ENCODE measurements around the gene FBXL2.
A peak's percentile ranks its signal among the peaks of the same experiment; 100 is the strongest.

Gene FBXL2

DNA sequence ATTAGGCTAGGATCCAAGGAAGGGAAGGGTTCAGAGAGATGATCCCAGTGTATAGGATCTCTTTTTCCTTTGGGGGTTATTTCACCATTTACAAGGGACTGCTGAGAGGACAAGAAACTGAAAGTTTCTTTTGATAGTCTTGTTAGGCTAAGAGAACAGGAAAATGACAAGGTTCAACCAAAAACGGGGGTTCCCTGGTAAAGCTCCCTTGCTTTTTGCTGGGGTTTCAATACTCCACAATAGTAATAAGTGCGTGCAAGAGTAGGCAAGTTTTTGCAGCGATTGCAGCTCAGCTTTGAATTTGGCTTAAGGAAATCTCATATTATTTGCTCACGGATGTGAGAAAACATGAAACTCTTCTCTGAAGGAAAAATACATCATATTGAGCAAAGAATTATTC is 39.8 kb upstream of the FBXL2 start:
- TF ChIP-seq, protein P1, sequence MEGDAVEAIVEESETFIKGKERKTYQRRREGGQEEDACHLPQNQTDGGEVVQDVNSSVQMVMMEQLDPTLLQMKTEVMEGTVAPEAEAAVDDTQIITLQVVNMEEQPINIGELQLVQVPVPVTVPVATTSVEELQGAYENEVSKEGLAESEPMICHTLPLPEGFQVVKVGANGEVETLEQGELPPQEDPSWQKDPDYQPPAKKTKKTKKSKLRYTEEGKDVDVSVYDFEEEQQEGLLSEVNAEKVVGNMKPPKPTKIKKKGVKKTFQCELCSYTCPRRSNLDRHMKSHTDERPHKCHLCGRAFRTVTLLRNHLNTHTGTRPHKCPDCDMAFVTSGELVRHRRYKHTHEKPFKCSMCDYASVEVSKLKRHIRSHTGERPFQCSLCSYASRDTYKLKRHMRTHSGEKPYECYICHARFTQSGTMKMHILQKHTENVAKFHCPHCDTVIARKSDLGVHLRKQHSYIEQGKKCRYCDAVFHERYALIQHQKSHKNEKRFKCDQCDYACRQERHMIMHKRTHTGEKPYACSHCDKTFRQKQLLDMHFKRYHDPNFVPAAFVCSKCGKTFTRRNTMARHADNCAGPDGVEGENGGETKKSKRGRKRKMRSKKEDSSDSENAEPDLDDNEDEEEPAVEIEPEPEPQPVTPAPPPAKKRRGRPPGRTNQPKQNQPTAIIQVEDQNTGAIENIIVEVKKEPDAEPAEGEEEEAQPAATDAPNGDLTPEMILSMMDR (IDR thresholded peaks at IDR 0.05; ENCODE audit: low read depth, low read length, missing control alignments), result no peak
- H3K4me3 ChIP-seq (replicated peaks; ENCODE audit: low read depth, low read length), result no peak overlapping the region
- no peak for DNase-seq (ENCODE audit: extremely low read depth, low read depth)

DNA sequence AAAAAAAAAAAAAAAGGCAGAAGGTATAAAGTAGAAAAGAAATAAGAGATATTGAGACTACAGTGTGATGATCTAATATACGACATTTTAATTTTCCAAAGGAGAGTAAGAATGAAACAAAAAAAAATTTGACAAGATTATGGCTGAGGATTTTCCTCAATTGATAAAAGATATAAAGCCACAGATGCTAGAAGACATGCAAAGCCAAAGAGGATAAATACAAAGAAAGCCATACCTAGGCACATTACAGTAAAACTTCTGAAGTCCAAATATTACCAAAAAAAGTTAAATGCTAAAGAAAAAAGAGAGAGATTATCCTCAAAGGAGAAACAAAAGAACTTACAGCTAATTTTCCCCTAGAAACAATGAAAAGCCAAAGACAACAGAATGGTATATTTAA is 38.3 kb upstream of the FBXL2 start:
- DNase-seq (ENCODE audit: extremely low read depth, low read depth), result no peak
- TF ChIP-seq, protein P1 (IDR thresholded peaks at IDR 0.05; ENCODE audit: low read depth, low read length, missing control alignments), result no peak
- H3K4me3 ChIP-seq (replicated peaks; ENCODE audit: low read depth, low read length), result no peak overlapping the region

DNA sequence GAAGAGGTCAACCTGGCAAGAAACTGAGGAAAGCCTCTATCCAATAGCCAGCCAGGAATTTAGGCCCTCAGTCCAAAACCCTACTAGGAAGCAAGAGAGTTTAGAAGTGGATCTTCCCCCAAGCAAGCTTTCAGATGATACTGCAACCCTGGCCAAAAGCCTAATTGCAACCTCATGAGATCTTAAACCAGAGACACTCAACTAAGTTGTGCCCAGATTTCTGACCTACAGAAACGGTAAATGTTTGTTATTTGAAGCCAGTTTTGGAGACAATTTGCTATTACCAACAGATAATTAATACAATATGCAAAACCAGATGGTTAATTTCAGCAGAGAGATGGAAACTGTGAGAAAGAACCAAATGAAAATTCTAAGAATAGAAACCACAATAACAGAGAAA is 37.0 kb upstream of the FBXL2 start:
- DNase-seq (ENCODE audit: extremely low read depth, low read depth), result peak; percentile 22
- TF ChIP-seq, protein P1 (IDR thresholded peaks at IDR 0.05; ENCODE audit: low read depth, low read length, missing control alignments), result no peak
- H3K4me3 ChIP-seq (replicated peaks; ENCODE audit: low read depth, low read length), result no peak overlapping the region

DNA sequence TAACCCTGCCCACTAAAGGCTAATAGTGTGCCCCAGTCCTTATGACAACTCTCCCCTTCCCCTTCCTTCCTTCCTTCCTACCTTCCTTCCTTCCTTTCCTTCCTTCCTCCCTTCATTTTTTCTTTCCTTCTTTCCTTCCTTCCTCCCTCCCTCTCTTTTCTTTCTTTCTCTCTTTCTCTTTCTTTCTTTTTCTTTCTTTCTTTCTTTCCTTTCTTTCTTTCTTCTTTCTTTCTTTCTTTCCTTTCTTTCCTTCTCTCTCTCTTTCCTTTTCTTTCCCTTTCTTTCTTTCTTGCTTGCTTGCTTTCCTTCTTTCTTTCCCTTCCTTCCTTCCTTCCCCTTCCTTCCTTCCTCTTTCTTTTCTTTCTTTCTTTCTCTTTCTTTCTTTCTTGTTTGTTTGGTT is 30.5 kb upstream of the FBXL2 start:
- TF ChIP-seq, protein P1 (IDR thresholded peaks at IDR 0.05; ENCODE audit: low read depth, low read length, missing control alignments), result no peak
- no peak for DNase-seq (ENCODE audit: extremely low read depth, low read depth)
- no peak overlapping the region for H3K4me3 ChIP-seq (replicated peaks; ENCODE audit: low read depth, low read length)

DNA sequence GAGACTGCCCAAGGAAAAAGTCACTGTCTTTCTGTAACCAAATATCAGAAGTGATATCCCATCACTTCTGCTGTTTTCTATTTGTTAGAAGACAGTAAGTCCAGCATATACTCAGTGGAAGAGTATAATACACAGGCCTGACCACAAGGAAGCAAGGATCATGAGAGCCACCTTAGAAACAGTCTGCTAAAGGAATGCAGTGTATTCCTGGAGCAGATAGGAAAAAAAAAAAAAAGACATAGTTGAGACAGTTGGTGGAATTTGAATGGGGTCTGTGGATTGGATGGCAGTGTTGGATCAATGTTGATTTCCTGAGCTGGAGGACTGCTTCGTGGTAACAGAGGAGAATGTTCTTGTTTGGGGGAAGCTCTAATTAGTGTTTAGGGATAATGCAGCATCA is 26.5 kb upstream of the FBXL2 start:
- DNase-seq (ENCODE audit: extremely low read depth, low read depth), result no peak
- TF ChIP-seq, protein P1 (IDR thresholded peaks at IDR 0.05; ENCODE audit: low read depth, low read length, missing control alignments), result no peak
- H3K4me3 ChIP-seq (replicated peaks; ENCODE audit: low read depth, low read length), result no peak overlapping the region

DNA sequence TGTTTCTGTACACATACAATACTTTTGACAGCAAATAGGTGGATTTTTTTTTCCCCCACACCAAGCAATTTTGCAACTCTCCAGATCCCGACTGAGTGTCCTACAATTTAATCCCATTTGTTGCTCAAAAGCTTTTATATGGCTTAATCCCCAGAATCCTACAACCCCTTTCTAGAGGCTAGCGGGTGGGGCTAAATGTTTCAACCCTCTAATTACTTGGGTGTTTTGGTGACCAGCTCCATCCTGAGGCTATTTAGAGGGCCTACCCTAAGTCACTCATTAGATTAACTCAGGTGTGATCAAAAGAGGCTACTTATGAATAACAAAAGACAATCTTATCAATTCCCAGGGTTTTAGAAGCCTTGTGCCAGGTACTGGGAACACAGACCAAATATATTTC is 21.0 kb upstream of the FBXL2 start:
- H3K4me3 ChIP-seq (replicated peaks; ENCODE audit: low read depth, low read length), result no peak overlapping the region
- TF ChIP-seq, protein P1 (IDR thresholded peaks at IDR 0.05; ENCODE audit: low read depth, low read length, missing control alignments), result no peak
- no peak for DNase-seq (ENCODE audit: extremely low read depth, low read depth)

DNA sequence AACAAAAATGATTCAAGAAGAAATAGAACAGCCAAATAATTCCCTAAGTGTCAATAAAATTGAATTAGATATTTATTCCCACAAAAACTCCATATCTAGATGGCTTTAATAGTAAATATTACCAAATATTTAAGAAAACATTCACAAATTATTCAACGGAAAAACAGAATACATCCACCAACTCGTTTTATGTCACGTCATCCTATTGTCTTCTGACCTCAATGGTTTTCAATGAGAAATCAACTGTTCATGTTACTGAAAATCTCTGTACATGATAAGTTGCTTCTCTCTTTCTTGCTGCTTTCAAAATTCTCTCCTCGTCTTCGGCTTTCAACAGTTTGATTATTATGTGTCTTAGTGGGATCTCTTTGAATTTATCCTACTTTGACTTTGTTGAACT is 17.1 kb upstream of the FBXL2 start:
- H3K4me3 ChIP-seq (replicated peaks; ENCODE audit: low read depth, low read length), result no peak overlapping the region
- TF ChIP-seq, protein P1 (IDR thresholded peaks at IDR 0.05; ENCODE audit: low read depth, low read length, missing control alignments), result no peak
- DNase-seq (ENCODE audit: extremely low read depth, low read depth), result no peak

Data from HFF-Myc (cell line).